CD14-positive monocyte (primary cell): ENCODE data around the gene ITGA5. TPM values are rescaled to one million over a fixed set of nuclear protein-coding genes. Genes with fewer than 3 reads are reported as not detected.

Experiments used
- DNase-seq, 3 donors: peaks; one replicate each; pipeline ENCODE4 v3.0.0-alpha.2; 2011 to 2022
- H2AFZ ChIP-seq: 2 replicates; pipeline ENCODE4 v1.6.0; 2012; ENCODE audit warnings: mild to moderate bottlenecking, low read depth, low read length, inconsistent platforms; ENCODE audit not compliant: insufficient read depth, poor library complexity, severe bottlenecking
- H3K27ac ChIP-seq, 2 donors: 1 replicate in 1 of 2; 2 replicates in 1 of 2; pipeline ENCODE4 v1.5.1; 2012 to 2013; ENCODE audit warnings: low read length in 2 of 2, control low read depth in 1 of 2, inconsistent platforms in 1 of 2, low read depth in 1 of 2, mild to moderate bottlenecking in 1 of 2
- H3K27me3 ChIP-seq, 2 donors: one replicate each; pipeline versions ENCODE4 v1.6.0 to v1.6.1; 2011 to 2013; ENCODE audit warnings: low read length in 2 of 2; ENCODE audit not compliant: control insufficient read depth in 2 of 2, insufficient read depth in 2 of 2
- H3K36me3 ChIP-seq, 2 donors: replicated peaks in 1 of 2; 1 replicate in 1 of 2; 2 replicates in 1 of 2; pipeline versions ENCODE4 v1.5.1 to v1.6.1; 2012 to 2013; ENCODE audit warnings: low read length in 2 of 2, control low read depth in 1 of 2, inconsistent platforms in 1 of 2, mild to moderate bottlenecking in 1 of 2; ENCODE audit not compliant: insufficient read depth in 2 of 2, control insufficient read depth in 1 of 2
- H3K4me1 ChIP-seq, 2 donors: 1 replicate in 1 of 2; 2 replicates in 1 of 2; pipeline versions ENCODE4 v1.5.1 to v1.6.1; 2012 to 2013; ENCODE audit warnings: low read length in 2 of 2, control low read depth in 1 of 2, inconsistent platforms in 1 of 2, mild to moderate bottlenecking in 1 of 2, moderate library complexity in 1 of 2; ENCODE audit not compliant: insufficient read depth in 2 of 2, control insufficient read depth in 1 of 2
- H3K4me2 ChIP-seq: replicated peaks from 2 replicates; pipeline ENCODE3; 2012; ENCODE audit warnings: low read length, moderate library complexity, mild to moderate bottlenecking; ENCODE audit not compliant: poor library complexity, severe bottlenecking; ENCODE audit errors: extremely low read depth
- H3K4me3 ChIP-seq, 3 experiments: fragments of 200-600 bp in 1 of 3; sonication (generic) in 1 of 3; replicated peaks in 1 of 3; 1 replicate in 2 of 3; 2 replicates in 1 of 3; pipeline ENCODE4 v1.5.1; 2011 to 2013; ENCODE audit warnings: low read length in 3 of 3, mild to moderate bottlenecking in 3 of 3, control low read depth in 2 of 3, low read depth in 2 of 3, inconsistent platforms in 1 of 3, moderate library complexity in 1 of 3
- H3K79me2 ChIP-seq: 2 replicates; pipeline ENCODE4 v1.6.0; 2012; ENCODE audit warnings: mild to moderate bottlenecking, control low read depth, inconsistent platforms, low read length, moderate library complexity; ENCODE audit not compliant: insufficient read depth
- H3K9ac ChIP-seq: 2 replicates; pipeline ENCODE4 v1.6.0; 2017; ENCODE audit warnings: low read length, mild to moderate bottlenecking; ENCODE audit not compliant: insufficient read depth, poor library complexity, severe bottlenecking
- H3K9me3 ChIP-seq, 2 donors: replicated peaks in 1 of 2; 1 replicate in 1 of 2; 2 replicates in 1 of 2; pipeline versions ENCODE4 v1.5.1 to v1.6.1; 2012 to 2013; ENCODE audit warnings: low read length in 2 of 2, control low read depth in 1 of 2; ENCODE audit not compliant: control insufficient read depth in 1 of 2, insufficient read depth in 1 of 2
- H4K20me1 ChIP-seq: 2 replicates; pipeline ENCODE4 v1.6.0; 2012; ENCODE audit warnings: mild to moderate bottlenecking, low read length, control low read depth, moderate library complexity; ENCODE audit not compliant: insufficient read depth
- H3K27ac Mint-ChIP-seq, 7 donors: one replicate each; pipeline ENCODE4 v1.8.0; 2020; ENCODE audit warnings: mild to moderate bottlenecking in 7 of 7, mixed read lengths in 7 of 7, moderate library complexity in 6 of 7, inconsistent platforms in 2 of 7
- H3K27me3 Mint-ChIP-seq, 3 donors: one replicate each; pipeline ENCODE4 v1.8.0; 2021 to 2022; ENCODE audit warnings: low read depth in 3 of 3, mild to moderate bottlenecking in 3 of 3, mixed read lengths in 3 of 3, moderate library complexity in 3 of 3, inconsistent platforms in 1 of 3
- H3K36me3 Mint-ChIP-seq, 2 donors: one replicate each; pipeline ENCODE4 v1.8.0; 2020; ENCODE audit warnings: mixed read lengths in 2 of 2, inconsistent platforms in 1 of 2, mild to moderate bottlenecking in 1 of 2
- H3K4me1 Mint-ChIP-seq: one replicate; pipeline ENCODE4 v1.8.0; 2020; ENCODE audit warnings: mild to moderate bottlenecking, mixed read lengths
- H3K4me3 Mint-ChIP-seq, 2 donors: one replicate each; pipeline ENCODE4 v1.8.0; 2020; ENCODE audit warnings: mild to moderate bottlenecking in 2 of 2, mixed read lengths in 2 of 2, moderate library complexity in 1 of 2
- H3K9me3 Mint-ChIP-seq, 7 donors: one replicate each; pipeline ENCODE4 v1.8.0; 2020 to 2022; ENCODE audit warnings: mixed read lengths in 7 of 7, mild to moderate bottlenecking in 6 of 7, moderate library complexity in 6 of 7, inconsistent platforms in 2 of 7
- CTCF ChIP-seq: fragments of 200-600 bp; IDR thresholded peaks from one replicate; pipeline ENCODE4 v1.8.0; 2022; ENCODE audit warnings: antibody characterized with exemption, mild to moderate bottlenecking
- intact Hi-C, 2 donors: fragments of 100-400 bp; cut with micrococcal nuclease; formaldehyde crosslinking; loops; one replicate each; pipeline versions ENCODE4 v1.15.0 to v1.15.1; 2023
- polyA plus RNA-seq, 3 donors: library from polyadenylated mRNA; depleted of rRNA in 1 of 3; unstranded in 2 of 3; stranded (reverse) in 1 of 3; fragments of 300-500 nt in 2 of 3; fragments of >200 nt in 1 of 3; fragmentation: Illumina TruSeq in 2 of 3; gene quantifications; 1 replicate in 2 of 3; 2 replicates in 1 of 3; pipeline ENCODE4 v1.2.3, GENCODE V29; 2012 to 2021

Gene ITGA5
- polyA plus RNA-seq, 3 donors, result 85.5 to 142 (median 99.4) TPM

DNA sequence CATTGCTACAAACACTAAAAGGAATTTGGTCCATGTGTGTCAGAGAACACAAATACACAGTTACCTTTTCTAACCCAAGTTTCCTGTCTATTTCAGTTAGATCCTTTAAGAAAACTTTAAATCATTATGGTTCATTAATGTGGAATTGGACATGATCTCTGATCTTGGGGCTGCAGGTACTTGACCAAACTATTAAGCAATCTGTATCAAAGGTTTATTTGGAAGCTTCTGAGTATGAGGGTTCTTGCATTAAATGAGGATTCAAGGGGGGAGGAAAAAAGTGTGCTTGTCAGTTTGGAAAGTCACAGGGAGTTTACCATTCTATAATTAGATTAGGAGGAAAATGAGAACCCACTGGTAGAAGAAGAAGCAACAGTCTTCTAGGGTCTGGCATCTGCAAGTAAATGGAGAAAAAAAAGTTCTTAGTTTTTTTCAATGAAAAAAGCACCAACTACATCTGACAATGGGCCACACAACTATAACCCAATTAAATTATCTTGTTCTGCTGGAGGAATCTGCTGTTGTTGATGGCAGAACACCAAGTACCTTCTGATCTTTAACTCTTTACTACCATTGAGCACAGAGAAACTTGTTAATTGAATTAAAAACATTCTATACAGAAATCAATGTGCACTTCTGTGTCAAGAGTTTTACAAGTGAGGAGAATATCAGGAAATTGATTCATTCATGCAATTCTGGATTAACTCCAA is 36.8 kb upstream of the ITGA5 start:
- Mint-ChIP-seq H3K4me1 (no peaks in the 10 kb centered on the region), H3K36me3 (peaks cover 0 to 2% of the 10 kb centered on the region in 2 donors), H3K27me3 (no peaks in the 10 kb centered on the region), H3K4me3 (no peak overlapping the region), H3K27ac (no peak overlapping the region), H3K9me3 (no peaks in the 10 kb centered on the region)
- Histone ChIP-seq H3K79me2 (no peaks in the 10 kb centered on the region), H2AFZ (no peak overlapping the region), H3K27ac (no peak overlapping the region), H3K36me3 (no peaks in the 10 kb centered on the region), H3K4me2 (no peak overlapping the region), H3K4me3 (no peak overlapping the region), H3K27me3 (no peaks in the 10 kb centered on the region), H3K9ac (no peak overlapping the region), H3K4me1 (no peaks in the 10 kb centered on the region), H4K20me1 (no peaks in the 10 kb centered on the region), H3K9me3 (no peaks in the 10 kb centered on the region)
- intact Hi-C loops, result loop anchor here in 1 of 2 donors (10.0 kb wide), 1 partner anchor 231 kb away; no protein-coding TSS in a partner anchor
- no peak for TF ChIP-seq CTCF
- no peak for DNase-seq

DNA sequence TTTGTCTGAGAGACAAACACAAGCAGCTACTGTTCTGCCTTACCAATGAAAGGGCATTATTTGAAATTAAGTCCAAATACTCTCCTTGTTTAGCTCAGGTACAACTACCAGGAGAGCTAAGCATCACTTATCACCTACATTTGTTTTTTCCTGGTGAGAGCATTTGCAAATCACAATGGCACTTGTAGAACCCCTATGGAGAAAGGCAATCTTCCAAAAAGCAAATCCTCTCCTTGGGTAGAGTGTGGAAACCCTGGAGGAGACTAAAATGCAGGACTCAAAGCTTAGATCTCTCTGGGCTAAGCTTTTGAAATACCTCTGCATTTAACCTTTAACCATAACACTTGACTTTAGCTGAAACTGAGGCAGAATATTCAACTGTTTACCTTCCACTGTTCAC is 33.6 kb upstream of the ITGA5 start:
- H3K27ac Mint-ChIP-seq, result no peak overlapping the region
- intact Hi-C loops, result loop anchor here in 1 of 2 donors (10.0 kb wide), 1 partner anchor 228 kb away; no protein-coding TSS in a partner anchor
- peaks cover 8% of the 10 kb centered on the region in 2 donors for H3K4me1 ChIP-seq
- no peaks in the 10 kb centered on the region for H3K36me3 ChIP-seq
- no peaks in the 10 kb centered on the region for H4K20me1 ChIP-seq
- H3K36me3 Mint-ChIP-seq, result peaks cover 0 to 2% of the 10 kb centered on the region in 2 donors
- H3K79me2 ChIP-seq, result no peaks in the 10 kb centered on the region
- H3K4me3 Mint-ChIP-seq, result no peak overlapping the region
- H3K27ac ChIP-seq, result no peak overlapping the region
- no peak overlapping the region for H3K4me3 ChIP-seq
- H3K9ac ChIP-seq, result no peak overlapping the region
- no peak overlapping the region for H3K4me2 ChIP-seq
- no peak for TF ChIP-seq CTCF
- peaks cover 14% of the 10 kb centered on the region for H3K4me1 Mint-ChIP-seq
- DNase-seq, result no peak
- no peaks in the 10 kb centered on the region for H3K9me3 Mint-ChIP-seq
- H2AFZ ChIP-seq, result no peak overlapping the region
- no peaks in the 10 kb centered on the region for H3K27me3 ChIP-seq
- no peaks in the 10 kb centered on the region for H3K9me3 ChIP-seq
- peaks cover 0 to 3% (median 0%) of the 10 kb centered on the region in 3 donors for H3K27me3 Mint-ChIP-seq
